ENCODE results near the gene L2HGDH.

- no peak for TF ChIP-seq CTCF (IDR thresholded peaks at IDR 0.05)
- no peak for TF ChIP-seq POLR2A (IDR thresholded peaks at IDR 0.05)
These were observed 64.8 kb downstream of the L2HGDH start for GRCh38 chr14:50247245-50247644.
